ENCODE data around the gene HNRNPL. TPM values are rescaled to one million over a fixed set of nuclear protein-coding genes. Genes with fewer than 3 reads are reported as not detected.

The HNRNPL gene
- total RNA-seq, 1 experiment from 2014 or later = 443 TPM

GRCh38 chr19:38796154-38796553 lies 53.6 kb downstream of the HNRNPL start:
- Mint-ChIP-seq H3K27me3 (ENCODE audit: insufficient read depth, unreplicated experiment) (no peaks in the 10 kb centered on the region), H3K36me3 (ENCODE audit: insufficient read depth, unreplicated experiment) (peaks cover 4% of the 10 kb centered on the region), H3K4me1 (ENCODE audit: low read depth, unreplicated experiment) (no peaks in the 10 kb centered on the region), H3K27ac (ENCODE audit: unreplicated experiment) (no peak overlapping the region), H3K9me3 (ENCODE audit: unreplicated experiment) (no peaks in the 10 kb centered on the region), H3K4me3 (ENCODE audit: unreplicated experiment) (no peak overlapping the region)
- CTCF ChIA-PET = no interaction called here
- Histone ChIP-seq H3K27me3 (replicated peaks; ENCODE audit: control insufficient read depth, insufficient read depth, low read length) (no peaks in the 10 kb centered on the region), H3K4me1 (0 out of 2 replicates have a peak, but pooled peaks cover 6% of the 10 kb centered on the region), H3K4me3 (ENCODE audit: low read depth, low read length) (no peak overlapping the region), H3K9me3 (no peaks in the 10 kb centered on the region; the same call in 1 of the 2 replicates), H3K36me3 (ENCODE audit: control insufficient read depth, insufficient read depth, low read length) (no peaks in the 10 kb centered on the region)
- intact Hi-C loops (cut with micrococcal nuclease; ENCODE audit: unreplicated experiment) = no loop called here
- no peak for DNase-seq
- TF ChIP-seq CTCF (IDR thresholded peaks at IDR 0.05; ENCODE audit: insufficient read depth in 1 of 2, low read depth in 1 of 2, low read length in 1 of 2, severe bottlenecking in 1 of 2, unreplicated experiment in 1 of 2) = no peak
- POLR2A ChIA-PET = no interaction called here
- no TSS peak for BruUV-seq (replicated peaks)

- Mint-ChIP-seq H3K27me3 (ENCODE audit: insufficient read depth, unreplicated experiment) (no peaks in the 10 kb centered on the region), H3K4me3 (ENCODE audit: unreplicated experiment) (no peak overlapping the region)
- intact Hi-C loops (cut with micrococcal nuclease; ENCODE audit: unreplicated experiment) = no loop called here
These were observed 54.2 kb downstream of the HNRNPL start for GRCh38 chr19:38795549-38795948.

GRCh38 chr19:38793671-38794070 lies 56.1 kb downstream of the HNRNPL start:
- POLR2A ChIA-PET = no interaction called here
- H3K4me1 Mint-ChIP-seq (ENCODE audit: low read depth, unreplicated experiment) = no peaks in the 10 kb centered on the region
- H3K4me3 ChIP-seq (ENCODE audit: low read depth, low read length) = no peak overlapping the region
- no peak for DNase-seq
- no peaks in the 10 kb centered on the region for H3K36me3 ChIP-seq (ENCODE audit: control insufficient read depth, insufficient read depth, low read length)
- H3K4me3 Mint-ChIP-seq (ENCODE audit: unreplicated experiment) = no peak overlapping the region
- TF ChIP-seq CTCF (IDR thresholded peaks at IDR 0.05; ENCODE audit: insufficient read depth in 1 of 2, low read depth in 1 of 2, low read length in 1 of 2, severe bottlenecking in 1 of 2, unreplicated experiment in 1 of 2) = no peak
- no peaks in the 10 kb centered on the region for H3K27me3 Mint-ChIP-seq (ENCODE audit: insufficient read depth, unreplicated experiment)
- intact Hi-C loops (cut with micrococcal nuclease; ENCODE audit: unreplicated experiment) = no loop called here
- H3K4me1 ChIP-seq = 0 out of 2 replicates have a peak, but pooled peaks cover 6% of the 10 kb centered on the region
- BruUV-seq (replicated peaks) = no TSS peak
- H3K9me3 ChIP-seq = no peaks in the 10 kb centered on the region
- H3K27ac Mint-ChIP-seq (ENCODE audit: unreplicated experiment) = no peak overlapping the region
- CTCF ChIA-PET = no interaction called here
- H3K9me3 Mint-ChIP-seq (ENCODE audit: unreplicated experiment) = no peaks in the 10 kb centered on the region
- H3K27me3 ChIP-seq (replicated peaks; ENCODE audit: control insufficient read depth, insufficient read depth, low read length) = no peaks in the 10 kb centered on the region
- peaks cover 4% of the 10 kb centered on the region for H3K36me3 Mint-ChIP-seq (ENCODE audit: insufficient read depth, unreplicated experiment)

More at GRCh38 chr19:38795549-38795948, 54.2 kb downstream of the HNRNPL start:
- H3K4me1 Mint-ChIP-seq (ENCODE audit: low read depth, unreplicated experiment) = no peaks in the 10 kb centered on the region
- Histone ChIP-seq H3K27me3 (replicated peaks; ENCODE audit: control insufficient read depth, insufficient read depth, low read length) (no peaks in the 10 kb centered on the region), H3K9me3 (no peaks in the 10 kb centered on the region; the same call in 1 of the 2 replicates), H3K36me3 (ENCODE audit: control insufficient read depth, insufficient read depth, low read length) (no peaks in the 10 kb centered on the region), H3K4me1 (0 out of 2 replicates have a peak, but pooled peaks cover 6% of the 10 kb centered on the region), H3K4me3 (ENCODE audit: low read depth, low read length) (no peak overlapping the region)
- TF ChIP-seq CTCF (IDR thresholded peaks at IDR 0.05; ENCODE audit: insufficient read depth in 1 of 2, low read depth in 1 of 2, low read length in 1 of 2, severe bottlenecking in 1 of 2, unreplicated experiment in 1 of 2) = no peak
- H3K27ac Mint-ChIP-seq (ENCODE audit: unreplicated experiment) = no peak overlapping the region
- DNase-seq = no peak
- BruUV-seq (replicated peaks) = no TSS peak
- POLR2A ChIA-PET = no interaction called here
- CTCF ChIA-PET = no interaction called here
- H3K36me3 Mint-ChIP-seq (ENCODE audit: insufficient read depth, unreplicated experiment) = peaks cover 4% of the 10 kb centered on the region
- H3K9me3 Mint-ChIP-seq (ENCODE audit: unreplicated experiment) = no peaks in the 10 kb centered on the region

Data from Caco-2 (cell line).